Colonic mucosa (tissue), 4 donors: ENCODE measurements around the gene ZNF277. TPM values are rescaled to one million over a fixed set of nuclear protein-coding genes. Genes with fewer than 3 reads are reported as not detected.

Source experiments
- DNase-seq: peaks from one replicate; pipeline ENCODE4 v3.0.0-alpha.2; 2020
- H3K27ac ChIP-seq: fragments of 200-600 bp; one replicate; pipeline ENCODE4 v1.8.0; 2021
- H3K27me3 ChIP-seq: fragments of 200-600 bp; one replicate; pipeline ENCODE4 v1.8.0; 2021
- H3K36me3 ChIP-seq: fragments of 200-600 bp; one replicate; pipeline ENCODE4 v1.8.0; 2021
- H3K4me1 ChIP-seq: fragments of 200-600 bp; one replicate; pipeline ENCODE4 v1.8.0; 2021; ENCODE audit warnings: mild to moderate bottlenecking
- H3K4me3 ChIP-seq: fragments of 200-600 bp; one replicate; pipeline ENCODE4 v1.8.0; 2021
- H3K9ac ChIP-seq, 2 donors: one replicate each; pipeline ENCODE4 v1.7.0; 2013; ENCODE audit warnings: control low read depth in 2 of 2, low read depth in 2 of 2, low read length in 2 of 2
- H3K9me3 ChIP-seq: fragments of 200-600 bp; one replicate; pipeline ENCODE4 v1.8.0; 2021
- intact Hi-C: fragments of 100-400 bp; cut with DNase I; formaldehyde crosslinking; loops from one replicate; pipeline ENCODE4 v1.14.1; 2022
- total RNA-seq, 2 donors: library from RNA; stranded (reverse); fragmentation: NEBNext Ultra II Directional in 1 of 2; extraction: Animal tissue kit (Norgen Biotek cat#: 25700) in 1 of 2; gene quantifications; one replicate each; pipeline ENCODE4 v1.2.1, GENCODE V29; 2021
- TF ChIP-seq, protein P1 (sequence below): fragments of 200-600 bp; IDR thresholded peaks from one replicate; pipeline ENCODE4 v1.8.0; 2022; ENCODE audit warnings: antibody characterized with exemption, mild to moderate bottlenecking
- donor health status: healthy.
- donor health status: DM: no; HTN: no; CAD: no.
- donor health status: DM: no; HTN: no; CAD: no.

The ZNF277 gene
- total RNA-seq, 2 donors from 2014 or later: 14.1 to 27.4 TPM

DNA sequence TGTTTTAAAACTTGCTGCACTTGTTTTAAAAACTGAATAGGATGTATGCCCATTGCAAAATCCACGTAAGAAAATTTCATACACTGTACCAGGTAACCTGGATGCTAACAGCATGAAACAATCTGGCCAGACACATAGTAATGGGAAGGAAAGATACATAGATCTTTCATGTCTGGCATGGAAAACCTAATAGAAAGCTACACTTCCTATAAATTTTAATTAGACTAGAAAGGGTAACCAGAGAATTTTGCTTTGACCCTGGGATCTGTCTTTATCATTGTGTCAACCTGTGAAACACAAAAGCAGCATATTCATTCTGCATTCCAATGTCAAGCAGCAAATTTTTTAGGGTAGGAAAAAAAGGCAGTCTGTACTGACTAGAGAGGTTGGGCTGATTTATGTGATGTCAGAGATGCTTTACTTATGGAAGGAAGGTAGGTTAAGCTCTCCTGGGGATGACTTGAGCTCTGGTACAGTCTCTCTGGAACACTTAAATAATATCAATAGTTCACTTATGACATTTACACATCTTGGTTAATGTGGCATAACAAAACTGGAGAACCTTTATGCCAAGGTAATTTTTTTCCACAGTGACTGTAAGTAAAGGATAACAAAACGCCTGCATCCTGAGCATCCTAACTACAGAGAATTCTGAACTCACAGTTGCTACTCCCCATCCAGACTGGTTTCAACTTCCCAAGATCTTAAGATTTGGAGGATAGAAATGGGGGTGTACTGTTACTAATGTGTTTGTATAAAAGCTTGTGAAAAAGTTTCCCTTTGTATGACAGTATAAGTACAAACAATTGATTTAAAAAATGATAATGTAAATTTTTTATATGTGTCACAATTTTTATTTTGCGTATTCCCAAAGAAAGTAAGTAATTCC is 45.0 kb upstream of the ZNF277 start:
- TF ChIP-seq, protein P1, sequence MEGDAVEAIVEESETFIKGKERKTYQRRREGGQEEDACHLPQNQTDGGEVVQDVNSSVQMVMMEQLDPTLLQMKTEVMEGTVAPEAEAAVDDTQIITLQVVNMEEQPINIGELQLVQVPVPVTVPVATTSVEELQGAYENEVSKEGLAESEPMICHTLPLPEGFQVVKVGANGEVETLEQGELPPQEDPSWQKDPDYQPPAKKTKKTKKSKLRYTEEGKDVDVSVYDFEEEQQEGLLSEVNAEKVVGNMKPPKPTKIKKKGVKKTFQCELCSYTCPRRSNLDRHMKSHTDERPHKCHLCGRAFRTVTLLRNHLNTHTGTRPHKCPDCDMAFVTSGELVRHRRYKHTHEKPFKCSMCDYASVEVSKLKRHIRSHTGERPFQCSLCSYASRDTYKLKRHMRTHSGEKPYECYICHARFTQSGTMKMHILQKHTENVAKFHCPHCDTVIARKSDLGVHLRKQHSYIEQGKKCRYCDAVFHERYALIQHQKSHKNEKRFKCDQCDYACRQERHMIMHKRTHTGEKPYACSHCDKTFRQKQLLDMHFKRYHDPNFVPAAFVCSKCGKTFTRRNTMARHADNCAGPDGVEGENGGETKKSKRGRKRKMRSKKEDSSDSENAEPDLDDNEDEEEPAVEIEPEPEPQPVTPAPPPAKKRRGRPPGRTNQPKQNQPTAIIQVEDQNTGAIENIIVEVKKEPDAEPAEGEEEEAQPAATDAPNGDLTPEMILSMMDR: no peak
- Histone ChIP-seq H3K4me3 (no peak overlapping the region), H3K9ac (no peak overlapping the region), H3K27ac (no peak overlapping the region), H3K4me1 (no peaks in the 10 kb centered on the region), H3K36me3 (no peaks in the 10 kb centered on the region), H3K27me3 (no peaks in the 10 kb centered on the region), H3K9me3 (no peaks in the 10 kb centered on the region)
- intact Hi-C loops: no loop called here
- no peak for DNase-seq

DNA sequence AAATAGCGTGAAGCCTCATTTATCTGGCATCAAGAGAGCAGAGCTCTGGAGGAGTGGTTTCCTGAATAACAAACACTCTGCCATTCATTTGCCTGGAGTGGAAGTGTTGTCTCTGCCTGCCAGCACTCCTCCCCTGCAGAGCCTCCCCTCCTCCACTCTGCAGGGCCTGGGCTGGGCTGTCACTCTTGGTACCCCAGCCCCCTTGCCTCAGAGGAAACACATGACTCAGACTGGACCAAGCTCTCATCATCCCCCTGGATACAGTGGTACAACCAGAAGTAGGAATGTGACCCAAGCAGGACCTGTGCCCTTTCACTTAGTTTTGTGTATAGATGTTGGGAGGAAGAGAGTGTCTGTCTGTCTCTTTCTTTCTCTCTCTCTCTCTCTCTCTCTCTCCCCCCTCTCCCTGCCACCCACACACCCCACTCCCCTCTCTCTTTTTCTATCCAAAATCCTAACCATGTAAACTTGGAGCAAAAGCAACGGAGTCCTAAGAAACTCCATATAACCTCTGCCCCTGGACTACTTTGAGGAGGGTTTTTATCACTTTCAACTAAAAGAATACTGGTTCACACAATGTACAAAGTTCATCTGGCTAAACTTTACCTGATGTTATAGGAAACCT is 44.2 kb upstream of the ZNF277 start:
- TF ChIP-seq, protein P1: no peak
- Histone ChIP-seq H3K27me3 (no peaks in the 10 kb centered on the region), H3K9me3 (no peaks in the 10 kb centered on the region), H3K27ac (no peak overlapping the region), H3K36me3 (no peaks in the 10 kb centered on the region), H3K4me1 (no peaks in the 10 kb centered on the region), H3K9ac (no peak overlapping the region), H3K4me3 (no peak overlapping the region)
- no peak for DNase-seq
- intact Hi-C loops: no loop called here

DNA sequence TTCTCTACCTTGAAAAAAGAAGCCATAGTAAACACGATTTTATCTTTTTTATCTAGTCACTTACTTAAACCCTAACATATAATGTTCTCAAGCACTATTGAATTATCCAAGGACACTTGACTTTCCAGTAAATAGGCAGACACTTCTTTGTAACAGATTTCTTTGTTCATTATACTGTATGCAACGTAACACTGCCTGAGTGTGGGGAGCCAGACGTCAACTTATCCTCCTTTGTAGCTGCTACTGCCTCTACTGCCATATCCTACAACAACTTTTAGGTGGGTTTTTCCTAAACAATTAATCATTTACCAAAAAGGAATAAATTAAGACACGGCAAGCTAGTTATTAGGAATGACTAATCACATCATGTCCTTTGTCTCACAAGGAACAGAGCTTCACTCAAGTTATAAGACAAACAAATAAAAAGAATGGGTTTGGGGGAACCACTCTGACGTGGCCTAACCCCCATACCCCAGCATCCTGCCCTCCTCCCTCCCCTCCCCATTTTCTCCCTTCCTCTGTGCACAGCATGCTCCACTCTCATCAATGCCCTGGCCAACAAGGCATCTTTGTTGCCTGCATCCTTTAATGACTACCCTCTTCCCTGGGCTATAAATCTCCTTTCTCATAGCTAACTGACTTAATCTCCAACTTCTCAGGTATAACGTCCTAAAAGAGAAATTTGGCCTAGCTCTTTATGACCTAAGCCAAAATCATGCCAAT is 43.5 kb upstream of the ZNF277 start:
- Histone ChIP-seq H3K9ac (no peak overlapping the region), H3K27me3 (no peaks in the 10 kb centered on the region), H3K4me3 (no peak overlapping the region), H3K9me3 (no peaks in the 10 kb centered on the region), H3K27ac (no peak overlapping the region), H3K4me1 (no peaks in the 10 kb centered on the region), H3K36me3 (no peaks in the 10 kb centered on the region)
- intact Hi-C loops: no loop called here
- DNase-seq: no peak
- TF ChIP-seq, protein P1: no peak

DNA sequence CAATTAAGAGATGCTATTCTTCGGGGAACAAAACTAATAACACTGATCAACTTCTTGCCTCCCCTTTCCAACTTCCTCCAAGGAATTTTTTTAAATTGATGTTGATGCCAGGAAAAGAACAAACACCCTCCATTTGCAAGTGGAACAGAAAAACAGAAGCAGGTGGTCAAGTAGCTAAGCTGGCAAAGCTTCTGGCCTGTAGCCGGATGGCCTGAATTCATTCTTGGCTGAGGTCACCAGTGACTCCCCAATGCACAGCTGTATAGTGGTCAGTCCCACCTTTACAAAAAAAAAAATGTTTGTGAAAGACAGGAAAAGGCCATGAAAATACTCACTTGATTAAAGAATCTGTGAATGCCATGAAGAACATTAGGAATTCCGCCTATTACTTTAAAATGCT is 39.3 kb upstream of the ZNF277 start:
- intact Hi-C loops: no loop called here
- H3K9me3 ChIP-seq: no peaks in the 10 kb centered on the region
- H3K36me3 ChIP-seq: no peaks in the 10 kb centered on the region
- H3K27me3 ChIP-seq: no peaks in the 10 kb centered on the region
- H3K4me3 ChIP-seq: no peak overlapping the region
- no peak overlapping the region for H3K9ac ChIP-seq
- H3K4me1 ChIP-seq: no peaks in the 10 kb centered on the region
- TF ChIP-seq, protein P1: no peak
- no peak overlapping the region for H3K27ac ChIP-seq
- DNase-seq: no peak

DNA sequence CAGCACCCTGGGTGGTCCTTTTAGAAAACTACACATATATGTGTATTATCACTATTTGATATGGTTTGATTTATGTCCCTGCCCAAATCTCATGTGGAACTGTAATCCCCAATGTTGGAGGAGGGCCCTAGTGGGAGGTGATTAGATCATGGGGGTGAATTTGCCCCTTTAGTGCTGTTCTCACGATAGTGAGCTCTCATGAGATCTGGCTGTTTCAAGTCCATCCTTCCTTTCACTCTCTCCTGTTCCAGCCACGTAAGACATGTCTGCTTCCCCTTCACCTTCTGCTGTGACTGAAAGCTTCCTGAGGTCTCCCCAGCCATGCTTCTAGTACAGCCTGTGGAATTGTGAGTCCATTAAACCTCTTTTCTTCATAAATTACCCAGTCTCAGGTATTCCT is 37.6 kb upstream of the ZNF277 start:
- Histone ChIP-seq H3K4me1 (no peaks in the 10 kb centered on the region), H3K27me3 (no peaks in the 10 kb centered on the region)
- TF ChIP-seq, protein P1: no peak

More for the DNA sequence above, 37.6 kb upstream of the ZNF277 start:
- Histone ChIP-seq H3K9me3 (no peaks in the 10 kb centered on the region), H3K36me3 (no peaks in the 10 kb centered on the region), H3K9ac (no peak overlapping the region), H3K27ac (no peak overlapping the region), H3K4me3 (no peak overlapping the region)
- intact Hi-C loops: no loop called here
- DNase-seq: no peak
